Measurements from ENCODE around the gene IL22.

DNA sequence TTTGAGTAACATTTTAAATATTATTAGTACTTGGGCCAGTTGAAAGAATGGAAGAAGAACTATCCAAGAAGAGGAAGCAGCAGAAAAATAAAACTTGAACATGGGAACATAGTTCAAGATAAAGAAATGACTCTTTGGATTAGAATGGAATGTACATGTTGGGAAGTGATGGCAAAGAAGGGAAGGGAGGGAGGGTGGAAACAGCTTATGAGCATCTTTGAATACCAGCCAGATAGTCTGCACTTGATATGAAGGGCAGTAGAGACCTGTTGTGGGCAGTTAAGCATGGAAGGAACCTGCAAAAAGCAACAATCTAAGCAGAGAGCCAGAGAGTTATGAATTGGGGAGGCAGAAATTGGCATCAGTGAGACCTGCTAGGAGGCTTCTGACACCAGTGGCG is 10.0 kb upstream of the IL22 start:
- TF ChIP-seq, protein P1, sequence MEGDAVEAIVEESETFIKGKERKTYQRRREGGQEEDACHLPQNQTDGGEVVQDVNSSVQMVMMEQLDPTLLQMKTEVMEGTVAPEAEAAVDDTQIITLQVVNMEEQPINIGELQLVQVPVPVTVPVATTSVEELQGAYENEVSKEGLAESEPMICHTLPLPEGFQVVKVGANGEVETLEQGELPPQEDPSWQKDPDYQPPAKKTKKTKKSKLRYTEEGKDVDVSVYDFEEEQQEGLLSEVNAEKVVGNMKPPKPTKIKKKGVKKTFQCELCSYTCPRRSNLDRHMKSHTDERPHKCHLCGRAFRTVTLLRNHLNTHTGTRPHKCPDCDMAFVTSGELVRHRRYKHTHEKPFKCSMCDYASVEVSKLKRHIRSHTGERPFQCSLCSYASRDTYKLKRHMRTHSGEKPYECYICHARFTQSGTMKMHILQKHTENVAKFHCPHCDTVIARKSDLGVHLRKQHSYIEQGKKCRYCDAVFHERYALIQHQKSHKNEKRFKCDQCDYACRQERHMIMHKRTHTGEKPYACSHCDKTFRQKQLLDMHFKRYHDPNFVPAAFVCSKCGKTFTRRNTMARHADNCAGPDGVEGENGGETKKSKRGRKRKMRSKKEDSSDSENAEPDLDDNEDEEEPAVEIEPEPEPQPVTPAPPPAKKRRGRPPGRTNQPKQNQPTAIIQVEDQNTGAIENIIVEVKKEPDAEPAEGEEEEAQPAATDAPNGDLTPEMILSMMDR (IDR thresholded peaks at IDR 0.05) = no peak
- no peak for TF ChIP-seq EZH2 (IDR thresholded peaks at IDR 0.05; ENCODE audit: borderline replicate concordance, insufficient read depth, low read depth, low read length, poor library complexity, severe bottlenecking)
